ENCODE results near the gene GPR183.

- no peak for TF ChIP-seq POLR2A (IDR thresholded peaks at IDR 0.05)
- no peak for TF ChIP-seq CTCF (IDR thresholded peaks at IDR 0.05)
These were observed 27.0 kb upstream of the GPR183 start for GRCh38 chr13:99334221-99334620.
